ENCODE data around the gene PLEKHG4. TPM values are rescaled to one million over a fixed set of nuclear protein-coding genes. Genes with fewer than 3 reads are reported as not detected.

The PLEKHG4 gene, protein sequence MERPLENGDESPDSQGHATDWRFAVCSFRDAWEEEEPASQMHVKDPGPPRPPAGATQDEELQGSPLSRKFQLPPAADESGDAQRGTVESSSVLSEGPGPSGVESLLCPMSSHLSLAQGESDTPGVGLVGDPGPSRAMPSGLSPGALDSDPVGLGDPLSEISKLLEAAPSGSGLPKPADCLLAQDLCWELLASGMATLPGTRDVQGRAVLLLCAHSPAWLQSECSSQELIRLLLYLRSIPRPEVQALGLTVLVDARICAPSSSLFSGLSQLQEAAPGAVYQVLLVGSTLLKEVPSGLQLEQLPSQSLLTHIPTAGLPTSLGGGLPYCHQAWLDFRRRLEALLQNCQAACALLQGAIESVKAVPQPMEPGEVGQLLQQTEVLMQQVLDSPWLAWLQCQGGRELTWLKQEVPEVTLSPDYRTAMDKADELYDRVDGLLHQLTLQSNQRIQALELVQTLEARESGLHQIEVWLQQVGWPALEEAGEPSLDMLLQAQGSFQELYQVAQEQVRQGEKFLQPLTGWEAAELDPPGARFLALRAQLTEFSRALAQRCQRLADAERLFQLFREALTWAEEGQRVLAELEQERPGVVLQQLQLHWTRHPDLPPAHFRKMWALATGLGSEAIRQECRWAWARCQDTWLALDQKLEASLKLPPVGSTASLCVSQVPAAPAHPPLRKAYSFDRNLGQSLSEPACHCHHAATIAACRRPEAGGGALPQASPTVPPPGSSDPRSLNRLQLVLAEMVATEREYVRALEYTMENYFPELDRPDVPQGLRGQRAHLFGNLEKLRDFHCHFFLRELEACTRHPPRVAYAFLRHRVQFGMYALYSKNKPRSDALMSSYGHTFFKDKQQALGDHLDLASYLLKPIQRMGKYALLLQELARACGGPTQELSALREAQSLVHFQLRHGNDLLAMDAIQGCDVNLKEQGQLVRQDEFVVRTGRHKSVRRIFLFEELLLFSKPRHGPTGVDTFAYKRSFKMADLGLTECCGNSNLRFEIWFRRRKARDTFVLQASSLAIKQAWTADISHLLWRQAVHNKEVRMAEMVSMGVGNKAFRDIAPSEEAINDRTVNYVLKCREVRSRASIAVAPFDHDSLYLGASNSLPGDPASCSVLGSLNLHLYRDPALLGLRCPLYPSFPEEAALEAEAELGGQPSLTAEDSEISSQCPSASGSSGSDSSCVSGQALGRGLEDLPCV
- total RNA-seq = 10 to 100 TPM in 2 of 4 donors, 1 to 10 TPM in 2; 2.4 to 13.2 (median 10.2) TPM

- TF ChIP-seq CTCF (IDR thresholded peaks at IDR 0.05; ENCODE audit: low read depth) = no peak
Measured at GRCh38 chr16:67279296-67280089, at the start of gene PLEKHG4. Gene PLEKHG4 (plus strand): TSS chr16:67279532. CDS start chr16:67280045, 513 bp downstream.

DNA sequence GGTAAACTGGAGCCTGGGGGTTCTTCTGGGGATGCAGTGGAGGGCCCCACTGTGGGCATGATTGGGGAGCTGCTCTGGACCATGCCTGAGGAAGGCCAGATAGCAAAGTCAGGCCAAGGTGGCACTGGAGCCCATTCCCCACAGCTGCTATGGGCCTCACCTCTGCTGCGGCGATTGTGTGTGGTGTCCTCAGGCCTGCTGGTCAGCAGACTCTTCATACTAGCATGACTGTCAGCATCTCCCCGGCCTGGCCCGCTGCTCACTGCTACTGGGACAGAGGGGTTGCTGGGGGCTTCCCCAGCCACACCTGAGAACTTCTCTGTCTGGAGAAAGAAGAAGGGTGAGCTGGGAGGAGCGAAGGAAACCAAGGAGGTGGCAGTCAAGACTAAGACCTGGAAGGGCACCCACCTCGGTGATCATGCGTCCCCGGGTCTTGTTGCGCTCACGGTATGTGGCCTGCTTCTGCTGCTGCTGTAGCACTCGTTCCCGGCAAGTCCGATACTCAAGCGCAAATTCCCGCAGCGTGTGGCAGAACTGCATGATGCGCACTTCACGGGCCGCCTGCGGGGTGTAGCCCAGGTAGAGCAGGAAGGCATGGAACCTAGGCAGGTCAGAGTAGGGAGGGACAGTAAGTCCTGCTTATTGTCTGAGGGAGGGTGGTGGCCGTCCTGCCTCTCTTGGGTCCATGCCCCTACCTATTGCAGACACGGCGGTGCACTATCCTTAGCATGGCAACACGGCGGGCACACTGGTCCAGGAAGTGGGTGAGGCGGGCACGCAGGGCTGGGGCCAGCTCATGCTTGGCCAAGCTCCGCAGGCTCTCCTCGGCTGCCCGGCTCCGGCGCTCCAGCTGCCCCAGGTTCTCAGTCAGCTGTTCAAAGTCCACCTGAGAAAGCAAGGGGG is 49.2 kb upstream of the PLEKHG4 start:
- no peak for TF ChIP-seq CTCF (IDR thresholded peaks at IDR 0.05; ENCODE audit: low read depth)

- no peak for TF ChIP-seq CTCF (IDR thresholded peaks at IDR 0.05; ENCODE audit: low read depth)
Measured at GRCh38 chr16:67230809-67231660, 48.3 kb upstream of the PLEKHG4 start.

DNA sequence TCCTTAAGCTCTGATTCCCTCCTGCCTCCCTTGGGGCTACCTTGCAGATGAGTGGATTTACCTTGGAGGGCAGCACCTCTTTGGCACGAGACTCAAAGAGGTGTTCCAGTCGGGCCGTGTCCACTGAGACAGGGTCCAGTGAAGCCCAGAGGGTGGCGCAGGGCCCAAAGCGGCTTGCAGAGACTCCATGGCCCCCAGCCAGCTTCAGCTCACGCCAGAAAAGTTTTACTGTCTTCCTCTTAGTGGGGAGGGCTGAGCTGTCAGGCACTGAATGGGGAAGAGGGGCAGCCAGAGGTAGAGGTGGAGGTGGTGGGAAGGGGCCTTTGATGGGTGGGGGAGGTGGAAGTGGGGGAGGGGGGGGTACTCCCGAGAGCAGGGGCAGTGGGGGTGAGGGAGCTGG is 45.7 kb upstream of the PLEKHG4 start:
- TF ChIP-seq CTCF (IDR thresholded peaks at IDR 0.05; ENCODE audit: low read depth) = no peak

DNA sequence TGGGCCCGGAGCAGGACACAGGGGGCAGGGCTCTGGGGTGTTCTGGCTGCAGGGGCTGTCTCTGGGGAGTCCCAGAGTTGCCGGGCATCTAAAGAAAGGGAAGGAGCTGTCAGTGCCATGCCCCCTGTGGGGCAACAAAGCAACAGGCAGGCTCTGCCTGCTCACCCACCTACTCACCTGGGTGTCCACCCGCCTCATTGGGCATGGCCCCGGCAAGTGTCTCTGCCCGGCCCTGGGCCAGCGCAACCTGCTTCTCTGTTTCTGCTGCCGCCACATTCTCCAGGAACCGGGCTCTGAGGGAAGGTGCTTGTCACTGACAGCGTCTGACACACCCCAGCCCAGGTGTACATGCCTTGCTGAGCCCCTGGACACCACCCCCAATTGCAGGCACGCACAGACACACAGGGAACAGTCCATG is 45.1 kb upstream of the PLEKHG4 start:
- TF ChIP-seq CTCF (IDR thresholded peaks at IDR 0.05; ENCODE audit: low read depth) = no peak

Measured in subcutaneous adipose tissue (tissue), 4 donors.